GM19438 (cell line): ENCODE data around the gene AOAH.

Experiments used
- ATAC-seq: cut with Tn5 transposase; IDR thresholded peaks from one replicate; pipeline ENCODE4 v1.9.1; 2021; ENCODE audit warnings: low read depth; ENCODE audit not compliant: unreplicated experiment

The AOAH gene, protein sequence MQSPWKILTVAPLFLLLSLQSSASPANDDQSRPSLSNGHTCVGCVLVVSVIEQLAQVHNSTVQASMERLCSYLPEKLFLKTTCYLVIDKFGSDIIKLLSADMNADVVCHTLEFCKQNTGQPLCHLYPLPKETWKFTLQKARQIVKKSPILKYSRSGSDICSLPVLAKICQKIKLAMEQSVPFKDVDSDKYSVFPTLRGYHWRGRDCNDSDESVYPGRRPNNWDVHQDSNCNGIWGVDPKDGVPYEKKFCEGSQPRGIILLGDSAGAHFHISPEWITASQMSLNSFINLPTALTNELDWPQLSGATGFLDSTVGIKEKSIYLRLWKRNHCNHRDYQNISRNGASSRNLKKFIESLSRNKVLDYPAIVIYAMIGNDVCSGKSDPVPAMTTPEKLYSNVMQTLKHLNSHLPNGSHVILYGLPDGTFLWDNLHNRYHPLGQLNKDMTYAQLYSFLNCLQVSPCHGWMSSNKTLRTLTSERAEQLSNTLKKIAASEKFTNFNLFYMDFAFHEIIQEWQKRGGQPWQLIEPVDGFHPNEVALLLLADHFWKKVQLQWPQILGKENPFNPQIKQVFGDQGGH

GRCh38 chr7:36723951-36724664 lies at the start of gene AOAH:
Gene AOAH (minus strand): TSS chr7:36724494. CDS start chr7:36724148, 346 bp downstream.
- peak; percentile 93 for ATAC-seq

DNA sequence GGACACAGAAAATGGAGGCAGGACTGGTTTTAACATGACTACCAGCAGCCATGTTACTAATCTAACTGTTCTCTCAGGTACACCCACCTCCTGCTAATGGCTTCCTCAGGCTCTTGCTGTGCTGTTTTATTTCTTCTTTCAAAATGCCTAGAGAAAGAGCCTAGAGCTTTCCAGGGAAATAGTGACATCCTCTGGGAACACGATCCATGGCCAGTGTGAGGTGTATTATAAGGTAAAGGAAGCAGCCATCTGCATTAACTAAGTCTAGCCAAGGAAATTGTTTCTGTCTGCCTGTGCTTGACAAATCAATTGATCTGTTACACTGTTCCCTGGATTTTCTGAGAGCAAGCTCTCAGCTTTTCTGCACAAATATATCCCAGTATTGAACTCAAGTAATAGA lies 42.2 kb upstream of the AOAH start:
- ATAC-seq: no peak

DNA sequence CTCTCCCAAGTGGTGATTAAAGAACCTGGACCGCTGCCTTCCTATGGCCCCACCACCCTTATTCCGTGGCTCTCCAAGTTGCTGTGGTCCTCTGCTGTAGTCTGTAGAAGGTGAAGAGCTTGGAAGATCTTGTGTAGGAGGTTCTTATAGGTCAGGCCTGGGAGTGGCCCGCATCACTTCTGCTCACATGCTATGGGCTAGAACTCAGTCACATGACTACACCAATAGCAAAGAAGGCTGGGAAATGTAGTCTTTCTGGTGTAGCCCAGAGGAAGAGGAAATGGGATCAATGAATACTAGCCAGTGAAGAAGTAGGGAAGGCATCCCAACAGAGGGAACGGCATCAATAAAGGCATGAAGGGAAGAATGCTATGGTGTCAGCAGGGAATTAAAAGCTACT lies 41.3 kb upstream of the AOAH start:
- ATAC-seq: no peak

DNA sequence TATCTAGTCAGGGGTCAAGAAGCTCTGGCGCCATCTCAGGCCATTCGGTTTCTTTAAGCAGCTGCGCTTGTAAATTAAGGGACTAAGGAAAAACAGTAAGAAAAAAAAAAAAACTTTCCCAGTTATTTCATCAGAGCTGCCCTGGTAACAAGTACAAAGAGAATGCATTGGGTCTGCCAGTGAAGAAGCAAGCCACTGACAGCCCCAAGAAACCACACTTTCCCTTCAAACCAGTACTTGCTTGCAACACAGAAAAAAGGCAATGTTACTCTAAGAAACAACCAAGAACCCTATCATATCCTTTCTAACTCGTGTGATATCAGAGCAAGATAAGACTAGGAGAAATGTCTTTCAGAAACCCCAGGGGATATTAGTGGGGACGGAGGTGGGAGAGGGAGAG lies 40.6 kb upstream of the AOAH start:
- ATAC-seq: no peak

DNA sequence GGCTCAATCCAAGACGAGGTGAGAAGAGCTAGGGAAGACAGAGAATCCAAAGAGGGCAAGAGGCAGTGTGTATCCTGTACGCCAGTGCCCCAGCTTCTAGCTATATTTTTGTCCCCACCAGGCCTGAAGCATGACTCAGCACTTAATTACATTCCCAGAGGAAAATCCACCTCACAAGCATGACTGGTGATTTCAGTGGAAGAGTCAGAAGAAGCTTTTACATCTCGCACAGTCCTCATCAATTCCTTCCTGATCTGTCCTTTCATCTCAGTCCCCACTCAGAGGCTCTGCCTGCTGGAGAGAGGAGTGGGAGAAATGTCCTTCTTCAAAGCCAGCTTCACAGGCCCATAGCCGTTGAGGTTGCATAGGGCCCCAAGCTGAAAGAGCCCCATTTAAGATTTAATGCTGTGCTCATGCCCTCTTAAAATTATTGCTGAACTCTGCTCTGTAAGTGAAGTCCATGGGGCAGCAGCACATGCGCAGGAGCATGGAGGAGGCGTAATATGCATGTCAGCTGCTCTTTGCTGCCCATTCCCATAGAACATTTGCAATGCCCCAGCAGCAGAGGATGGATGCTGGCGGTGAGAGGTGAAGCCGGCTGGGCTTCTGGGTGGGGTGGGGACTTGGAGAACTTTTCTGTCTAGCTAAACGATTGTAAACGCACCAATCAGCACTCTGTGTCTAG lies 39.0 kb upstream of the AOAH start:
- no peak for ATAC-seq

GRCh38 chr7:36762394-36762793 lies 38.1 kb upstream of the AOAH start:
- ATAC-seq: no peak

DNA sequence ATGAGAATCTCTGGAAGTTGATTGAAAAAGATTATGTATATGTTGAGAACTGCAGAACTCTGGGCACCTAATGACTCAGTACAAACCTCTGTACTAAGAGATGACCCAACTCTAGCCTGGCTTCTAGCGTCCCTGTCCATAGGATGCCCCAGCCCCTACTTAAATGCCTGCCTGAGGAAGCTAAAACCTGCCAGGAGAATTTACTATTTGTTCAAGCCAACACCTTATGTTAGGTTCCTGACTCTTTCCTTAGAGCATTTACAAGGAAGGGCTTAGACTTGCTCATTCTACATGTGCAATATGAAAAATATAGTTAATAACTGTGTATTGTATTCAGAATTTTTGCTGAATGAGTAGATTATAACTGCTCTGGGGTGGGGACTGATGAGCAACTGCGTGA lies 37.5 kb upstream of the AOAH start:
- no peak for ATAC-seq

DNA sequence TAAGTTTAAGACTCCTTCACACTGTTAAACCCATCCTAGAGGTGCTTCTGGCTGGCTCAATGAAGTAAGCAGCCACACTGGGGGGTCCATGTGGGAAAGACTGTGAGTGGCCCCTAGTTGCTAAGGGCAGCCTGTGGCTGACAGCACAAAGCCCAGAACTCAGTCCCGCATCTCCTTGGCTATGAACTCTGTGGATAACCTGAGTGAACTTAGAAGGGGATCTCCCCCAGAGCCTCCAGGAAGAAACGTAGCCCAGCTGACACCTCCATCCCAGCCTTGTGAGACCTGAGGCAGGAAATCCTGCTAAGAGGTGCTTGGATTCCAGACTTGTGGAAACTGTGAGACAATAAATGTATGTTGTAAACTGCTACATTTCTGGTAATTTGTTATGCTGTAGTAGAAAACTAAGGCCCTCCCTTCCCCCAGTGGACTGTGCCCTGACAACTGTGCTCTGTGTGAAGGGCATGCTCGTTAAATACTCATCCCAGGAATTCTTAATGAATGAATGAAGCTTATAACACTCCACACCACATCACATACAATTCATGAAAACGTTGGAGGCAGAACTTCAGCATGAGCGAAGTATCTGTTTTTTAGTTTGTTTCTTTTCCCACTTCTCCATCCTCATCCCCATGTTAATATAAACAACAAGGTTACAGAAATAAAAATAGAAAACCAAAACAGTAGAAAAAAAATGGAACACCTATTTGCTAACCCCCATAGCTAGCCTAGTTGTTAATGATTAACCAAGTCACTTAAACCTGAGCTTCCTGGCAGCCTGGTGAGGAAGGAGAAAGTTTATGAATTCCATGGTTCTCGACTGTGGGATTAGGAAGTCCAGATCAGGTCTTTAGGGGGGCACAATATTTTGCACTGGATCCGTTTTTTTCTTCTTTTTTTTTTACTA lies 36.8 kb upstream of the AOAH start:
- no peak for ATAC-seq

- ATAC-seq: no peak
Observed at GRCh38 chr7:36758879-36759278, 34.6 kb upstream of the AOAH start.

DNA sequence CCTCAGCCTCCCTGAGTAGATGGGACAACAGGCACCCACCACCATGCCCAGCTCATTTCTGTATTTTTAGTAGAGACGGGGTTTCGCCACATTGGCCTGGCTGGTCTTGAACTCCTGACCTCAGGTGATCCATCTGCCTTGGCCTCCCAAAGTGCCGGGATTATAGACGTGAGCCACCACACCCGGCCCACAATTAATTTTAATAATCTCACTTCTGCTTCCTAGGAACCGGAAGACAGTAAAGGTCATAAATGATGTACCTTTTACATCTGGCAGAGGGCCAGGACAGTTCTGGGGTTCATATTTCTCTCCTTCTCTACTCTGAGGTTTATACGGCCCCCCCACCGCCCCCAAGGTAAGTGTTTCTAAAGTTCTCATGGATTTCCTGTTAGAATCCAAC lies 31.2 kb upstream of the AOAH start:
- no peak for ATAC-seq

- no peak for ATAC-seq
Observed at GRCh38 chr7:36752026-36752711, 27.9 kb upstream of the AOAH start.

DNA sequence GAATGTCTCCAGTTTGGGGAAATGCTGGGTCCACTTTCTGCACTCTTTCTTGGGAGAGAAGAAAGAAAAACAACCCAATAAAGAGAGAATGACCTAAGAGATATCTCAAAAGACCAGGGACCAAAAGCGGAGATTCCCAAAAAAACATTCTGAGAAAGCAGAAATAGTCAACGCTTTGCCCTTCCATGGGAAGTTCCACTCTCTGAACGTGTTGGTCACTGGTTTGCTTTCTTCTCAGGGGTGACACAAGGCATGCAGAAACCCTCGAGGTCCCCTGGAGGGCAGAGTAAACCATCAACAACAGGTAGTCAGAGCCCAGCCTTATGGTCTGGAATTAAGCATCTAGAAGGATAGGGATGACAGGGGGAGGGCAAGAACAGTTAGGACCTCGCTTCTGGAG lies 26.2 kb upstream of the AOAH start:
- no peak for ATAC-seq

- no peak for ATAC-seq
Observed at GRCh38 chr7:36749282-36749960, 25.1 kb upstream of the AOAH start.

DNA sequence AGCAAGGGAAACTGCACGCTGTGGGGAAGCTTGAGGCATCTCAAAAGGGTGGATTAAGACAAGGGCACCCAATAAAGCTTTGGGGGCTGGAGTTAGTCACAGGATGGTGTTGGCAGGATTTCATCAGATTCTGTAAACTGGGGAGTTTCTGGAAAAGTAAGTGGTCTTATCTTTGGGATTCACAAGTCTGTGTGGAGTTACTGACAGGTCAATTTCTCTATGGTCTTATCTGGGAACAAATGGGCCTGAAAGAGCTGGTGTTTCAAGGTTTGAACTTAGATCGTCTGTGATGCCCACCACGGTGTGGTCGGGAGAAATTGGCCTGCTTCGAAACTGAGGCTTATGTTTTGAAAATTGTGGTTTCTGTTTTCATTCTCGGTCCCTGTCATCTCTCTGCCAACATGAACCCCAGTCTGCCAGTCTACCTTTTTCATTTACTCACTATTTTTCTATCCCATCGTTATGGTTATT lies 23.8 kb upstream of the AOAH start:
- no peak for ATAC-seq

GRCh38 chr7:36747280-36748016 lies 23.2 kb upstream of the AOAH start:
- ATAC-seq: no peak

GRCh38 chr7:36746347-36746746 lies 22.1 kb upstream of the AOAH start:
- no peak for ATAC-seq

- ATAC-seq: peak; percentile 50
Observed at GRCh38 chr7:36742911-36743775, 18.8 kb upstream of the AOAH start.
